B cell (primary cell): Measurements from ENCODE around the gene NLGN1. TPM values are rescaled to one million over a fixed set of nuclear protein-coding genes. Genes with fewer than 3 reads are reported as not detected.

Experiments
- ATAC-seq: fragments of 200-7000 bp; cut with Tn5 transposase; one replicate; pipeline ENCODE4 v1.10.0; 2021; ENCODE audit warnings: low read depth, mild to moderate bottlenecking, moderate number of reproducible peaks, moderate library complexity
- CTCF ChIA-PET: fragments of 350-600 bp; sonication (Branson Sonifier 250); formaldehyde crosslinking; loops from one replicate; lab custom pipeline; 2021; ENCODE audit warnings: antibody characterized with exemption, inconsistent platforms; lab: Charles Lee
- POLR2A ChIA-PET: fragments of 350-600 bp; sonication (Branson Sonifier 250); formaldehyde crosslinking; loops from one replicate; lab custom pipeline; 2021; ENCODE audit warnings: antibody characterized with exemption; lab: Charles Lee
- DNase-seq: peaks from one replicate; pipeline ENCODE4 v3.0.0; 2013
- H2AFZ ChIP-seq: 2 replicates; pipeline ENCODE4 v1.6.1; 2012; ENCODE audit warnings: mild to moderate bottlenecking, low read depth, low read length; ENCODE audit not compliant: insufficient read depth, poor library complexity, severe bottlenecking
- H3K27ac ChIP-seq, 2 donors: 1 replicate in 1 of 2; 2 replicates in 1 of 2; pipeline ENCODE4 v1.5.1; 2012 to 2013; ENCODE audit warnings: low read length in 2 of 2, mild to moderate bottlenecking in 2 of 2, moderate library complexity in 1 of 2
- H3K27me3 ChIP-seq, 4 experiments: fragments of 200-600 bp in 1 of 4; sonication (generic) in 1 of 4; replicated peaks in 1 of 4; 1 replicate in 2 of 4; 2 replicates in 2 of 4; pipeline versions ENCODE4 v1.6.1 to v1.7.0; 2013 to 2016; ENCODE audit warnings: low read length in 3 of 4, mild to moderate bottlenecking in 2 of 4, mixed read lengths in 1 of 4, moderate library complexity in 1 of 4; ENCODE audit not compliant: insufficient read depth in 4 of 4, control insufficient read depth in 3 of 4; ENCODE audit errors: control extremely low read depth in 1 of 4
- H3K36me3 ChIP-seq, 2 experiments: replicated peaks in 1 of 2; 1 replicate in 1 of 2; 2 replicates in 1 of 2; pipeline versions ENCODE4 v1.6.1 to v1.7.1; 2013; ENCODE audit warnings: low read length in 1 of 2; ENCODE audit not compliant: insufficient read depth in 2 of 2, control insufficient read depth in 1 of 2; ENCODE audit errors: control extremely low read depth in 1 of 2, extremely low read depth in 1 of 2
- H3K4me1 ChIP-seq, 2 donors: fragments of 200-600 bp in 1 of 2; sonication (generic) in 1 of 2; 1 replicate in 1 of 2; 2 replicates in 1 of 2; pipeline versions ENCODE4 v1.5.1 to v1.6.1; 2013 to 2017; ENCODE audit warnings: low read length in 2 of 2; ENCODE audit not compliant: control insufficient read depth in 2 of 2, insufficient read depth in 2 of 2
- H3K4me2 ChIP-seq: replicated peaks from 2 replicates; pipeline ENCODE3; 2012; ENCODE audit warnings: mild to moderate bottlenecking, low read depth, low read length; ENCODE audit not compliant: poor library complexity, severe bottlenecking
- H3K4me3 ChIP-seq, 5 experiments: fragments of 200-600 bp in 1 of 5; sonication (generic) in 1 of 5; 1 replicate in 3 of 5; 2 replicates in 2 of 5; pipeline versions ENCODE4 v1.5.1 to v1.7.0; 2011 to 2016; ENCODE audit warnings: low read length in 4 of 5, mild to moderate bottlenecking in 4 of 5, low read depth in 2 of 5, control low read depth in 1 of 5, moderate library complexity in 1 of 5; ENCODE audit not compliant: insufficient read depth in 1 of 5; ENCODE audit errors: control extremely low read depth in 1 of 5, extremely low read depth in 1 of 5
- H3K79me2 ChIP-seq: fragments of 200-600 bp; sonication (generic); one replicate; pipeline ENCODE4 v1.6.0; 2016; ENCODE audit warnings: low read length; ENCODE audit not compliant: control insufficient read depth, insufficient read depth
- H3K9ac ChIP-seq: fragments of 200-600 bp; sonication (generic); 2 replicates; pipeline ENCODE4 v1.6.1; 2017; ENCODE audit warnings: mild to moderate bottlenecking, low read length, moderate library complexity
- H3K9me3 ChIP-seq, 3 donors: one replicate each; pipeline versions ENCODE4 v1.6.1 to v1.7.1; 2013; ENCODE audit warnings: low read length in 2 of 3; ENCODE audit not compliant: control insufficient read depth in 2 of 3, insufficient read depth in 1 of 3; ENCODE audit errors: control extremely low read depth in 1 of 3
- H4K20me1 ChIP-seq: 2 replicates; pipeline ENCODE4 v1.6.0; 2012; ENCODE audit warnings: mild to moderate bottlenecking, low read length; ENCODE audit not compliant: insufficient read depth, control insufficient read depth, poor library complexity, severe bottlenecking
- H3K27ac Mint-ChIP-seq: one replicate; pipeline ENCODE4 v1.8.0; 2021; ENCODE audit warnings: mixed read lengths
- H3K27me3 Mint-ChIP-seq: one replicate; pipeline ENCODE4 v1.8.0; 2021; ENCODE audit warnings: mixed read lengths
- H3K4me1 Mint-ChIP-seq: one replicate; pipeline ENCODE4 v1.8.0; 2021; ENCODE audit warnings: mixed read lengths
- H3K4me3 Mint-ChIP-seq: one replicate; pipeline ENCODE4 v1.8.0; 2021; ENCODE audit warnings: mixed read lengths
- H3K9me3 Mint-ChIP-seq: one replicate; pipeline ENCODE4 v1.8.0; 2022; ENCODE audit warnings: mixed read lengths; ENCODE audit not compliant: insufficient read depth
- EZH2 ChIP-seq: IDR thresholded peaks from 2 replicates; pipeline ENCODE4 v1.6.1; 2012; ENCODE audit warnings: borderline replicate concordance, low read depth, mild to moderate bottlenecking, moderate library complexity, low read length; ENCODE audit not compliant: insufficient read depth, poor library complexity, severe bottlenecking
- WGBS: methylation state at CpG from one replicate; pipeline ENCODE4 v1.1.5; 2013; ENCODE audit warnings: missing lambda C conversion rate; ENCODE audit not compliant: insufficient coverage; 5-methylcytosine and 5-hydroxymethylcytosine counted together
- intact Hi-C: fragments of 100-400 bp; cut with micrococcal nuclease; formaldehyde crosslinking; loops from one replicate; pipeline ENCODE4 v1.10.0; 2022
- polyA plus RNA-seq: library from polyadenylated mRNA; depleted of rRNA; stranded (reverse); fragments of >200 nt; gene quantifications from 2 replicates; pipeline ENCODE4 v1.2.3, GENCODE V29; 2012
- total RNA-seq, 2 donors: library from RNA; stranded (reverse); fragments of 120-200 nt in 1 of 2; gene quantifications; 1 replicate in 1 of 2; 2 replicates in 1 of 2; pipeline versions ENCODE4 v1.2.3 to v1.2.4, GENCODE V29; 2013 to 2022
- TF ChIP-seq, protein P1 (sequence below): fragments of 200-600 bp; IDR thresholded peaks from one replicate; pipeline ENCODE4 v1.8.0; 2022; ENCODE audit warnings: antibody characterized with exemption, mild to moderate bottlenecking

The NLGN1 gene
- total and polyA plus RNA-seq, 2 donors (not counting 1 experiment from before 2014, with no cell fraction given) = not detected

DNA sequence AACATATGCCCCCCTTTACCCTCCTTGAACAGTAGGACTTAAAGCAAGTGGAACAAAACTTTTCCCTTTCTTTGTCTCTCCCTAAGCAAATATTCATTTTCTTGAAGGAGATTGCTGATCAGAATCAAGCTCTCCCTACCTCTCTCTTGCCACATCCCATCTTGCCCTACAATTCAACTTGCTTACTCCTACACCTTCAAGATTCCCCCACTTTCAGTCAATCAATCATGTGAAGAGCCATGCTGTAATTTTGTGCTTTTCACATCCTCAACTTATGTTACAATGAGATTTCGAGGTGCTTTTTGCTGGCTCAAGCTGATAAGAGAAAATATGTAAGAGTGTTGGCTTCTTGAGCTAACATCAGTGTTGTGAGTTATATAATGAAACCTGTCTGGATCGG, 662.9 kb downstream of the NLGN1 start:
- POLR2A ChIA-PET = no interaction called here
- WGBS = no CpG with 5 or more reads among the region's 2 CpGs
- Histone ChIP-seq H3K4me3 (no peak overlapping the region), H3K9me3 (no peaks in the 10 kb centered on the region), H3K27ac (no peak overlapping the region), H3K79me2 (no peaks in the 10 kb centered on the region), H3K27me3 (no peaks in the 10 kb centered on the region), H3K4me2 (no peak overlapping the region), H3K4me1 (no peaks in the 10 kb centered on the region), H2AFZ (no peak overlapping the region), H3K9ac (no peak overlapping the region), H4K20me1 (no peaks in the 10 kb centered on the region), H3K36me3 (no peaks in the 10 kb centered on the region)
- H3K4me1 Mint-ChIP-seq = no peaks in the 10 kb centered on the region
- CTCF ChIA-PET = no interaction called here
- no peak overlapping the region for H3K4me3 Mint-ChIP-seq
- no peaks in the 10 kb centered on the region for H3K27me3 Mint-ChIP-seq
- H3K27ac Mint-ChIP-seq = no peak overlapping the region
- no peak for TF ChIP-seq EZH2
- TF ChIP-seq, protein P1, sequence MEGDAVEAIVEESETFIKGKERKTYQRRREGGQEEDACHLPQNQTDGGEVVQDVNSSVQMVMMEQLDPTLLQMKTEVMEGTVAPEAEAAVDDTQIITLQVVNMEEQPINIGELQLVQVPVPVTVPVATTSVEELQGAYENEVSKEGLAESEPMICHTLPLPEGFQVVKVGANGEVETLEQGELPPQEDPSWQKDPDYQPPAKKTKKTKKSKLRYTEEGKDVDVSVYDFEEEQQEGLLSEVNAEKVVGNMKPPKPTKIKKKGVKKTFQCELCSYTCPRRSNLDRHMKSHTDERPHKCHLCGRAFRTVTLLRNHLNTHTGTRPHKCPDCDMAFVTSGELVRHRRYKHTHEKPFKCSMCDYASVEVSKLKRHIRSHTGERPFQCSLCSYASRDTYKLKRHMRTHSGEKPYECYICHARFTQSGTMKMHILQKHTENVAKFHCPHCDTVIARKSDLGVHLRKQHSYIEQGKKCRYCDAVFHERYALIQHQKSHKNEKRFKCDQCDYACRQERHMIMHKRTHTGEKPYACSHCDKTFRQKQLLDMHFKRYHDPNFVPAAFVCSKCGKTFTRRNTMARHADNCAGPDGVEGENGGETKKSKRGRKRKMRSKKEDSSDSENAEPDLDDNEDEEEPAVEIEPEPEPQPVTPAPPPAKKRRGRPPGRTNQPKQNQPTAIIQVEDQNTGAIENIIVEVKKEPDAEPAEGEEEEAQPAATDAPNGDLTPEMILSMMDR = no peak
- ATAC-seq (no peak), DNase-seq (no peak)
- intact Hi-C loops = no loop called here
- H3K9me3 Mint-ChIP-seq = peaks cover 5% of the 10 kb centered on the region

DNA sequence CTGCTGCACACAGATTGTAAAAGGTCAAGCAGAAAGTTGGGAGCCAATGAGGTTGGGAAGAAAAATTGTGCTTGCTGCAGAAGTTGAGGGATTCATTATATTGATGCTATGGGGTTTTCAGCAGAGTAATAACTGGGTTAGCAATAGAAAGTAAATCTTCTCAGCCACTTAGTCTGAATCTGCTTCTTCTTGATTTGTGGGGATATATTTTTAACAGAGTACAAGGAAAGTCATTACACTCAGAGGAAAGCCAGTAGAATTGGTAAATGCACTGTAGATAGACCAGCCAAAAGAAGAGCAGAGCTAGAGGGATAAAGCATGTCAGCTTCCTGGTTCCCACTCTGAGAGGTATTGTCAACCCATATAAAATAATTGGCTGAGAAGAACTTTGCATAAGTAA, 663.6 kb downstream of the NLGN1 start:
- POLR2A ChIA-PET = no interaction called here
- H3K27me3 ChIP-seq = no peaks in the 10 kb centered on the region
- H3K9me3 ChIP-seq = peaks cover 0 to 1% (median 0%) of the 10 kb centered on the region in 3 donors
- no peaks in the 10 kb centered on the region for H4K20me1 ChIP-seq
- H3K4me1 Mint-ChIP-seq = no peaks in the 10 kb centered on the region
- no peaks in the 10 kb centered on the region for H3K79me2 ChIP-seq
- no peak overlapping the region for H3K27ac ChIP-seq
- no peaks in the 10 kb centered on the region for H3K27me3 Mint-ChIP-seq
- no peak overlapping the region for H3K27ac Mint-ChIP-seq
- H3K4me1 ChIP-seq = no peaks in the 10 kb centered on the region
- CTCF ChIA-PET = no interaction called here
- no peak overlapping the region for H3K4me3 ChIP-seq
- no peak overlapping the region for H3K4me2 ChIP-seq
- no peak overlapping the region for H3K4me3 Mint-ChIP-seq
- no peak overlapping the region for H3K9ac ChIP-seq
- intact Hi-C loops = no loop called here
- ATAC-seq (no peak), DNase-seq (no peak)
- H3K36me3 ChIP-seq = no peaks in the 10 kb centered on the region
- H2AFZ ChIP-seq = no peak overlapping the region
- H3K9me3 Mint-ChIP-seq = peaks cover 6% of the 10 kb centered on the region
- no peak for TF ChIP-seq EZH2
- TF ChIP-seq, protein P1 = no peak
